ENCODE results near the gene ADRM1. TPM values are rescaled to one million over a fixed set of nuclear protein-coding genes. Genes with fewer than 3 reads are reported as not detected.

Gene ADRM1
- total and polyA plus RNA-seq, 10 of the 15 experiments (the other 5 are each of a cell fraction or from before 2014, with no cell fraction given), result 3.4 to 213 (median 95.9) TPM

DNA sequence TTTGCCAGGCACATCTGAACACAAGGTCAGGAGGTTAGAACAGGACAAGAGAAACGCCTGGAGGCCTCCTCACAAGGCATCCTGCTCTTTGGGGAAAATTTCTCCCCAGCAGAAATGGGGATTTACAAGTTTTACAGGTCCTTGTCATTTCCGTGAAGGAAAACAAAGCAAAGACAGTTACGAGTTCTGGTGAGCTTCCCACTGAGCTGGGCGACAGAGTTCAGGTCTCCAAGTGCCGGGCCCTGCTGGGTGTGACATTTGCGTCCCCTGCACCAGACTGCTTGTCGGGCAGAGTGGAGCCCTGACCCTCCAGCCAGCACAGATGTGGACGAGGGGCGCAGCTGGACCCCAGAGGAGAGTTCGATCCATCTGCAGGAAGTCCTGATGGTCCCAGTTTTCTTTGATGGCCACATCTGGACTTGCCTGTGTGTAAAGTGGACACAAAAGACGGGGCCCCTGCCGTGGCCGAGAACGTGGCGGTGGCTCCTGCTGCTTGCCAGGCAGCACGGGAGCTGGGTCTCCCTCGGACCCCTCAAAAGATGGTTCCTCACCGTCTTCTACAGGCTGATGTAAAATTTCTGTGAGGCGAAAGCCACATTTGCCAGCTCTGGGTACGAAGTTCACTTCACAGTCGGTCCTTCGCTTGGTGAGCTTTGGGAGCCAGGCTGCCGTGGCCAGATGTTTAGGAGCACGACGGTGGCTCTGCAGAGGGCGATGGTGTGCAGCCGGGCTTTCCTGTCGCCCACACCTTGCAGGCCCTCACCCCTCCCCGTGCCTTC is 5.2 kb upstream of the ADRM1 start (continued):
- no peak for TF ChIP-seq ZNF592 (IDR thresholded peaks at IDR 0.05)
- TF ChIP-seq BACH1 (IDR thresholded peaks at IDR 0.05; ENCODE audit: borderline replicate concordance), result no peak
- TF ChIP-seq SIX5 (IDR thresholded peaks at IDR 0.05; ENCODE audit: low read depth, low read length, severe bottlenecking), result no peak
- TF ChIP-seq CREM (IDR thresholded peaks at IDR 0.05; ENCODE audit: low read depth), result no peak

- no peak for ATAC-seq
- no peak for FAIRE-seq
- in situ Hi-C loops (cut with MboI), result no loop called here
- Histone ChIP-seq H3K27ac (ENCODE audit: control insufficient read depth, insufficient read depth) (no peak overlapping the region), H4K20me1 (ENCODE audit: control insufficient read depth, insufficient read depth) (no peaks in the 10 kb centered on the region), H2AFZ (ENCODE audit: control insufficient read depth, low read depth, low read length) (no peak overlapping the region), H3K4me2 (ENCODE audit: control insufficient read depth, insufficient read depth) (no peak overlapping the region), H3K4me1 (ENCODE audit: control insufficient read depth, insufficient read depth, low read length) (no peaks in the 10 kb centered on the region; the same call in 1 of the 2 replicates), H3K4me3 (no peak overlapping the region), H3K9ac (ENCODE audit: control insufficient read depth, insufficient read depth, low read length) (no peak overlapping the region), H3K27me3 (replicated peaks in 1 of 2; ENCODE audit: control insufficient read depth in 2 of 2, insufficient read depth in 2 of 2, low read length in 1 of 2) (no peaks in the 10 kb centered on the region), H3K36me3 (ENCODE audit: control insufficient read depth in 2 of 2, insufficient read depth in 2 of 2, low read length in 1 of 2) (peaks cover 3 to 6% of the 10 kb centered on the region in 2 experiments), H3K9me3 (replicated peaks; ENCODE audit: control insufficient read depth, insufficient read depth, low read length) (no peaks in the 10 kb centered on the region), H3K79me2 (ENCODE audit: control insufficient read depth, insufficient read depth, low read length) (peaks cover 7% of the 10 kb centered on the region)
- intact Hi-C loops (cut with micrococcal nuclease; ENCODE audit: unreplicated experiment), result no loop called here
- WGBS (ENCODE audit: insufficient coverage, insufficient replicate concordance, low lambda C conversion rate, missing lambda C conversion rate), result 96% methylated on average over 33 of the region's 33 CpGs
- ChIA-PET SMC1A (ENCODE audit: uncharacterized antibody, unreplicated experiment) (no interaction called here), RAD21 (ENCODE audit: unreplicated experiment) (interaction anchor here (0.7 kb wide), 1 partner anchor 85 kb away, joined by 4 read pairs; no protein-coding TSS in a partner anchor), POLR2A (no interaction called here), CTCF (no interaction called here)
- no peak for DNase-seq (ENCODE audit: low read depth, low spot score)
- BruUV-seq (replicated peaks), result no TSS peak
- TF ChIP-seq, protein P1, sequence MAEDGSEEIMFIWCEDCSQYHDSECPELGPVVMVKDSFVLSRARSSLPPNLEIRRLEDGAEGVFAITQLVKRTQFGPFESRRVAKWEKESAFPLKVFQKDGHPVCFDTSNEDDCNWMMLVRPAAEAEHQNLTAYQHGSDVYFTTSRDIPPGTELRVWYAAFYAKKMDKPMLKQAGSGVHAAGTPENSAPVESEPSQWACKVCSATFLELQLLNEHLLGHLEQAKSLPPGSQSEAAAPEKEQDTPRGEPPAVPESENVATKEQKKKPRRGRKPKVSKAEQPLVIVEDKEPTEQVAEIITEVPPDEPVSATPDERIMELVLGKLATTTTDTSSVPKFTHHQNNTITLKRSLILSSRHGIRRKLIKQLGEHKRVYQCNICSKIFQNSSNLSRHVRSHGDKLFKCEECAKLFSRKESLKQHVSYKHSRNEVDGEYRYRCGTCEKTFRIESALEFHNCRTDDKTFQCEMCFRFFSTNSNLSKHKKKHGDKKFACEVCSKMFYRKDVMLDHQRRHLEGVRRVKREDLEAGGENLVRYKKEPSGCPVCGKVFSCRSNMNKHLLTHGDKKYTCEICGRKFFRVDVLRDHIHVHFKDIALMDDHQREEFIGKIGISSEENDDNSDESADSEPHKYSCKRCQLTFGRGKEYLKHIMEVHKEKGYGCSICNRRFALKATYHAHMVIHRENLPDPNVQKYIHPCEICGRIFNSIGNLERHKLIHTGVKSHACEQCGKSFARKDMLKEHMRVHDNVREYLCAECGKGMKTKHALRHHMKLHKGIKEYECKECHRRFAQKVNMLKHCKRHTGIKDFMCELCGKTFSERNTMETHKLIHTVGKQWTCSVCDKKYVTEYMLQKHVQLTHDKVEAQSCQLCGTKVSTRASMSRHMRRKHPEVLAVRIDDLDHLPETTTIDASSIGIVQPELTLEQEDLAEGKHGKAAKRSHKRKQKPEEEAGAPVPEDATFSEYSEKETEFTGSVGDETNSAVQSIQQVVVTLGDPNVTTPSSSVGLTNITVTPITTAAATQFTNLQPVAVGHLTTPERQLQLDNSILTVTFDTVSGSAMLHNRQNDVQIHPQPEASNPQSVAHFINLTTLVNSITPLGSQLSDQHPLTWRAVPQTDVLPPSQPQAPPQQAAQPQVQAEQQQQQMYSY (CRISPR knock-in tag; IDR thresholded peaks at IDR 0.05), result no peak
- no peak for TF ChIP-seq JUNB (IDR thresholded peaks at IDR 0.05)
- no peak for TF ChIP-seq DPF2 (IDR thresholded peaks at IDR 0.05)
- TF ChIP-seq ZBED1 (IDR thresholded peaks at IDR 0.05; ENCODE audit: borderline replicate concordance), result no peak
- no peak for TF ChIP-seq SMAD1 (IDR thresholded peaks at IDR 0.05; ENCODE audit: low read depth, partially characterized antibody)
These were observed 4.1 kb upstream of the ADRM1 start for GRCh38 chr20:62298577-62299249.
